Measurements from ENCODE around the gene PTPN23. TPM values are rescaled to one million over a fixed set of nuclear protein-coding genes. Genes with fewer than 3 reads are reported as not detected.

Gene PTPN23
- total RNA-seq, 2 donors from 2014 or later, result 30.5 to 44.0 TPM

DNA sequence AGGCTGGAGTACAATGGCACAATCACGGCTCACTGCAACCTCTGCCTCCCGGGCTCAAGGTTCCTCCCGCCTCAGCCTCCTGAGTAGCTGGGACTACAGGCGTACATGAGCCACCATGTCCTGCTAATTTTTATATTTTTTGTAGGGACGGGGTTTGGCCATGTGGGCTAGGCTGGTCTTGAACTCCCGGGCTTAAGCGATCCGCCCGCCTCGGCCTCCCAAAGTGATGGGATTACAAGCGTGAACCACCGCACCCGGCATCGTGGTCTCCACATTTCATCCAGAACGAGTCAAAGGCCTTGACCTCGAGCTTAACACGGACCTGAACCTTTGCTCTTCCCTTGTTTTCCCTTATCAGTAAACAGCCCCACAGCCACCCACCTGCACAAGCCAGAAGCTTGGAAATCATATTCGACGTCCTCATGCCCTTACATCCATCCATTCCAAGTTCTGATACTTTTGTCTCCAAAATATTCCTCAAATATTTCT lies 1.4 kb upstream of the PTPN23 start:
- Histone ChIP-seq H3K27ac (peak overlapping the region; percentile 94), H3K9me3 (no peaks in the 10 kb centered on the region), H3K4me1 (no peaks in the 10 kb centered on the region), H3K27me3 (no peaks in the 10 kb centered on the region), H3K4me3 (peak overlapping the region; percentile 85), H3K36me3 (no peaks in the 10 kb centered on the region), H3K9ac (ENCODE audit: low read depth in 2 of 2, low read length in 2 of 2) (peak overlapping the region in 1 of 2 donors; percentile 96)
- peak; percentile 27 for DNase-seq
- TF ChIP-seq, protein P1, sequence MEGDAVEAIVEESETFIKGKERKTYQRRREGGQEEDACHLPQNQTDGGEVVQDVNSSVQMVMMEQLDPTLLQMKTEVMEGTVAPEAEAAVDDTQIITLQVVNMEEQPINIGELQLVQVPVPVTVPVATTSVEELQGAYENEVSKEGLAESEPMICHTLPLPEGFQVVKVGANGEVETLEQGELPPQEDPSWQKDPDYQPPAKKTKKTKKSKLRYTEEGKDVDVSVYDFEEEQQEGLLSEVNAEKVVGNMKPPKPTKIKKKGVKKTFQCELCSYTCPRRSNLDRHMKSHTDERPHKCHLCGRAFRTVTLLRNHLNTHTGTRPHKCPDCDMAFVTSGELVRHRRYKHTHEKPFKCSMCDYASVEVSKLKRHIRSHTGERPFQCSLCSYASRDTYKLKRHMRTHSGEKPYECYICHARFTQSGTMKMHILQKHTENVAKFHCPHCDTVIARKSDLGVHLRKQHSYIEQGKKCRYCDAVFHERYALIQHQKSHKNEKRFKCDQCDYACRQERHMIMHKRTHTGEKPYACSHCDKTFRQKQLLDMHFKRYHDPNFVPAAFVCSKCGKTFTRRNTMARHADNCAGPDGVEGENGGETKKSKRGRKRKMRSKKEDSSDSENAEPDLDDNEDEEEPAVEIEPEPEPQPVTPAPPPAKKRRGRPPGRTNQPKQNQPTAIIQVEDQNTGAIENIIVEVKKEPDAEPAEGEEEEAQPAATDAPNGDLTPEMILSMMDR (IDR thresholded peaks at IDR 0.05), result no peak
- intact Hi-C loops (cut with DNase I), result no loop called here

DNA sequence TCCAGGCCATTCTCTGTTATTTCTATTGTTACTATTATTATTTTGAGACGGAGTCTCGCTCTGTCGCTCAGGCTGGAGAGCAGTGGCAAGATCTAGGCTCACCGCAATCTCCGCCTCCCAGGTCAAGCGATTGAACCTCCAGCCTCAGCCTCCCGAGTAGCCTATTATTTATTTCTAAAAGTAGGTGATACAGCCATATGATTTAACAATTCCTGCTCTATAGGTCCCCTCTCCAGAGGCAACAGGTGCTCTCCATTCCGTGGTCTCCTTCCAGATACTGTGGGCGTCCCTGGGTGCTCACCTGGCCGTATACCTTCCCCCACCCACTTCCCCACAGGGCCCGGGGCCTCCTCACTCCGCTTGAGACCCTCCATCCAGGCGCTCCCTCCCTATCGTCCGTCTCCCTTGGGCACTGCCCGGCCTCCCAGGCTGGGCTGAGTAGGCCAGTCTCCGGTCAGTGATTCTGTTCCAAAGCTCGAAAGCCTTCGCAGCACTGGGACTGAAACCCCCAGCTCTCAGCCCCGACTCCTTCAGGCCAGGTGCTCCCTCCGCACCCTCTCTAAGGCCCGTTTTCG lies 708 bp upstream of the PTPN23 start:
- DNase-seq, result no peak
- peak overlapping the region; percentile 94 to 96 for H3K9ac ChIP-seq (ENCODE audit: low read depth in 2 of 2, low read length in 2 of 2)
- peak overlapping the region; percentile 85 for H3K4me3 ChIP-seq
- H3K4me1 ChIP-seq, result no peaks in the 10 kb centered on the region
- TF ChIP-seq, protein P1 (IDR thresholded peaks at IDR 0.05), result no peak
- intact Hi-C loops (cut with DNase I), result no loop called here
- peak overlapping the region; percentile 94 for H3K27ac ChIP-seq
- H3K36me3 ChIP-seq, result no peaks in the 10 kb centered on the region
- H3K27me3 ChIP-seq, result no peaks in the 10 kb centered on the region
- H3K9me3 ChIP-seq, result no peaks in the 10 kb centered on the region

DNA sequence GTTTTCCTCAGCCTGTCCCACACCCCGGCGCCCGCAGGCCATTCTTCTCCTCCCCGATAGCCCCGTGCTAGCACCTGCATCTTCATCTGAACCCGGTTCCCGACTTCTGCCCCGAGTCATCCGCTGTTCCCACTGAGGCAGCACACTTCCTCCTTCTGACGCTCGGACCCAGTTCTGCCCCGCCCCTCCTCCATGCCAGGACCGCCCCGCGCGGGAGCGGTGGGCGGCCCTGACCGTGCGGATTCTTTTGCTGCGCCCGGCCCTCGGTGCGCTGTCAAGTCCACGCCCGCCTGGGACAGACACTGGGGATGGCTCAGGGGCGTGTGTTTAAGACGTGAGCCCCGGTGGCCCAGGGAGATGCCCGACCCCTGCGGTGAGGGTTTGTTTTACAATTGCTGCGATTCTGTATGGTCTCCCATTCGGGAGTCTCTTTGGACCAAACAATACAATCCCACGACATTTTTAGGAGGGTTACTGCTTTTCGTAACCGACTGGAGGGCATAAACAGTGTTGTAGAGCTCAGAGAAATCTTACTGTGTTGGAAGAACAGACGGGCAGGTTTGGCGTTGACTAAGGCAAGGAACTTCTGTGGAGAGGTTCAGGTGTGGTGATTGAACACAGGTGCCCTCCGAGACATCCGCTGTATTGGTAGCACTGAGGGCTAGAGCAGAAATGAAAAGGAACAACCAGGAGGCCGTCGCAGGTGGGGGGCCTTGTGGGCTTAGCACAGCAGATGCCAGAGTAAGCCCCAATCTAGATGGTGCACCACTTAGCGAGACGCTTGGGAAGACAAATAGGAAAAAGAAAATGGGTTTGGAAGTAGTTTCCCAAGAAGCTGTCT lies 716 bp downstream of the PTPN23 start:
- peak overlapping the region; percentile 94 for H3K27ac ChIP-seq
- H3K4me3 ChIP-seq, result peak overlapping the region; percentile 85
- H3K9me3 ChIP-seq, result no peaks in the 10 kb centered on the region
- intact Hi-C loops (cut with DNase I), result no loop called here
- peak overlapping the region; percentile 95 to 97 for H3K9ac ChIP-seq (ENCODE audit: low read depth in 2 of 2, low read length in 2 of 2)
- H3K36me3 ChIP-seq, result no peaks in the 10 kb centered on the region
- H3K27me3 ChIP-seq, result no peaks in the 10 kb centered on the region
- DNase-seq, result peak; percentile 91
- TF ChIP-seq, protein P1 (IDR thresholded peaks at IDR 0.05), result no peak
- no peaks in the 10 kb centered on the region for H3K4me1 ChIP-seq

DNA sequence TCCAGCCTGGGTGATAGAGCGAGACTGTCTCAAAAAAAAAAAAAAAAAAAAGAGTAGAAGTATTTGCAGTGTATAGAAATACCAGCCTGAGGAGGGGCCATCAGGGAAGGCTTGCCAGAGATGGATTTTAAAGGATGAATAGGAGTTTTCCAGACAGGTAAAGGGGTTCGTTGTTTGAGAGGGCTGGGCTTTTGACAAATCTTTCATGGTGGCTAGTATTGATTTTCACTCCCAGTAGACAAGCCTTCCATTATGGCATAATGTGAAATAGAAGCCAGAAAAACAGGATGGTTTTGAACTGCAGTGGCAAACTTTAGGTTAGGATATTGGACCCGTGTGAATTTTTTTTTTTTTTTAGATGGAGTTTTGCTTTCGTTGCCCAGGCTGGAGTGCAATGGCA lies 3.6 kb downstream of the PTPN23 start:
- DNase-seq, result no peak
- Histone ChIP-seq H3K4me1 (no peaks in the 10 kb centered on the region), H3K9me3 (no peaks in the 10 kb centered on the region), H3K27ac (no peak overlapping the region), H3K9ac (ENCODE audit: low read depth in 2 of 2, low read length in 2 of 2) (no peak overlapping the region), H3K36me3 (no peaks in the 10 kb centered on the region), H3K27me3 (no peaks in the 10 kb centered on the region), H3K4me3 (no peak overlapping the region)
- TF ChIP-seq, protein P1 (IDR thresholded peaks at IDR 0.05), result no peak
- intact Hi-C loops (cut with DNase I), result no loop called here

DNA sequence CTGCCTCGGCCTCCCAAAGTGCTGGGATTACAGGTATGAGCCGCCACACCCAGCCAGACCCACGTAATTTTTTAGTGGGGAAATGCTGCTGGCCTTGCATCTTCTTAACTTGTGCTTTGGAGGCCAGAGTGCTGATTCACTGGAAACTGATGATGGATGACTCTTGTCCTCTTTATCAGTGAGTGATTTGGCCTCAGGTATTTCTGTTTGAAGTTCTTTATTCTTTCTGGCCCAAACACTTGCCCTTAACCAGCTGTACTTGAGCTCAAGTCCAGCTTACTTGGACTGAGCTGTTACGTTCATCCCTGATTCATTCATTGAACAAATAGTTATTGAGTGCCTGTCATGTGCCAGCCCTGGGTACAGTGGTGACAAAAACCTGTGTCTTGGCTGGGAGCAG lies 4.2 kb downstream of the PTPN23 start:
- H3K27ac ChIP-seq, result no peak overlapping the region

More for the DNA sequence above, 4.2 kb downstream of the PTPN23 start:
- Histone ChIP-seq H3K4me1 (no peaks in the 10 kb centered on the region), H3K4me3 (no peak overlapping the region), H3K36me3 (no peaks in the 10 kb centered on the region), H3K9me3 (no peaks in the 10 kb centered on the region), H3K27me3 (no peaks in the 10 kb centered on the region), H3K9ac (ENCODE audit: low read depth in 2 of 2, low read length in 2 of 2) (no peak overlapping the region)
- TF ChIP-seq, protein P1 (IDR thresholded peaks at IDR 0.05), result no peak
- no peak for DNase-seq
- intact Hi-C loops (cut with DNase I), result no loop called here

Data from colonic mucosa (tissue), 4 donors.